GM18517 (cell line): ENCODE results near the gene HOXC11.

Experiments
- ATAC-seq: cut with Tn5 transposase; IDR thresholded peaks from one replicate; pipeline ENCODE4 v1.9.1; 2021; ENCODE audit warnings: mild to moderate bottlenecking, moderate library complexity; ENCODE audit not compliant: unreplicated experiment

Gene HOXC11

DNA sequence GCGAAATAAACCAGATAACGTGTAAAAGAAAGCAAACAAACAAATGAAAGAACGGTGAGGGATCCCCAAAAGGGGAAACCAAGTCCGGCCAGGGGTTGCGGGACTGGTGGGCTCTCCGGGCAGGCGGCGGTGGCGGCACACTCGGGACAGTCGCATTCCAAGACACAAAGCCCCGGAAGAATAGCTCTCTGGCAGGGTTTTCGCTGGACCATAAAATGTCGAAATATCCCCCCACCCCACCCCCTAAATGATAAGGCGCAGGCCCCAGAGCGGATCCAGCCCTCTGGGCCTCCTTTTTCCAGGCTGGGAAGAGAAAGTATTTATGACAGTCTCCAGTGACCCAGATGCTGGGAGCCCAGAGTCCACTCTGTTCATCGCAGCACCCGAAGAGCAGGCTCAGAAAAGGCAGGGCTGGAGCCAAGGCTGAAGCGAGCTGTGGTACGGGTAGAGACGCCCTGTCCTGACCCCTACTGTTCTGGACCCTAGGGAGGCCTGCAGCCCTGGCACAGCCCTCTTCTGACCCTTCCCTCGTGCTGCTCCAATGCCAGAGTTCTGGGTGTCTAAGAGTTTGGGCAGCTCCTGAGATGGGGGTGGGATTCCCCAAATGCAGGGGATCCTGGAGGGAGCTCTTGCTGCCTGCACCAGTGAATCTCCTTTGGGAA is 33.8 kb downstream of the HOXC11 start:
- ATAC-seq = no peak

GRCh38 chr12:54007538-54008259 is 34.8 kb downstream of the HOXC11 start:
- no peak for ATAC-seq

- no peak for ATAC-seq
These were observed 35.3 kb downstream of the HOXC11 start for GRCh38 chr12:54008260-54008552.

DNA sequence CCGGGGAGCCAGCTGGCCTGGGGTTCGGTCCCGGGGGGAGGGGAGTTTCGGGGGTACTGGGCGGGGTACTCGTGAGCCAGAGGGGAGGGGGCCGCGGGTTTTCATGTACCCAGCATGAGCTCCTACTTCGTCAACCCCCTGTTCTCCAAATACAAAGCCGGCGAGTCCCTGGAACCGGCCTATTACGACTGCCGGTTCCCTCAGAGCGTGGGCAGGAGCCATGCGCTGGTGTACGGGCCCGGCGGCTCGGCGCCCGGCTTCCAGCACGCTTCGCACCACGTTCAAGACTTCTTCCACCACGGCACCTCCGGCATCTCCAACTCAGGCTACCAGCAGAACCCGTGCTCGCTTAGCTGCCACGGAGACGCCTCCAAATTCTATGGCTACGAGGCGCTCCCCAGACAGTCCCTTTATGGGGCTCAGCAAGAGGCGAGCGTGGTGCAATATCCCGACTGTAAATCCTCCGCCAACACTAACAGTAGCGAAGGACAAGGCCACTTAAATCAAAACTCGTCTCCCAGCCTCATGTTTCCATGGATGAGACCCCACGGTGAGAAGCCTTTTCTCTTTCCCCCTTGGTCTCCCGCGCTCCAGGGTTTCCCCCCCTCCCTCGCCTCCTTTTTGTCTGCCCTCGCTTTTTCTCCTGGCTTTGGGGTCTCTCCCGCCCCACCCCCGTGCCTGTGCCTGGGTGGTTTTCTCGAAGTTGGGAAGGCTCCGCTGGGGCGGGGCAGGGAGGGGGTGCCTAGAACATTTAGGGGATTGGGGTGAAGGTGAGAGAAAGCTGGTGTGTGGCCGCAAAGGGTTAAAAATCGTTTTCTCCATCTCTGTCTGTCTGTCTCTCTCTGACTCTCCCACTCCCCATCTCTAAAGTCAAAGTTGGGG is 36.5 kb downstream of the HOXC11 start:
- no peak for ATAC-seq

GRCh38 chr12:54010053-54010971 is 37.4 kb downstream of the HOXC11 start:
- no peak for ATAC-seq

DNA sequence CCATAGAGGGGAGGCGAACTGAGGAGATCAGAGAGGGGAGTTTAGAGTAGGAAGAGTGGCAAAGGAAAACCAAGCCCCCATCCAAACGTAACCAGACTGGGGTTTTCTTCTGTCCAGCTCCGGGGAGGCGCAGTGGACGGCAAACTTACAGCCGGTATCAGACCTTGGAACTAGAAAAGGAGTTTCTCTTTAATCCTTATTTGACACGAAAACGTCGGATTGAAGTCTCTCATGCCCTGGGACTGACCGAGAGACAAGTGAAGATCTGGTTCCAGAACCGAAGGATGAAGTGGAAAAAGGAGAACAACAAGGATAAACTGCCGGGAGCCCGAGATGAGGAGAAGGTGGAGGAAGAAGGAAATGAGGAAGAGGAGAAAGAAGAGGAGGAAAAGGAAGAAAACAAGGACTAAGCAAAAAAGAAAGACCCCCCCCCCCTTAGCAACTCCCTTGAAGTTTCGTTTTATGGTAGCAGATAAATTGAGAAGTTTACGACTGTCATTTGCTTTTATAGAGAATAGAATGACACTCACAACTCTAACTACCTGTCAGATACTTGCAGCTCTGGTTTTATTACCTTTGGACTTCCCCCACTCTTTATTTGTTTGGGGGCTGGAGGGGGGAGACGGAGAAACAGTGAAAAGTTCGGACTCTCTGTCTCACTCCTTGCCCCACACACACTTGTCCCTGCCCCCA is 38.2 kb downstream of the HOXC11 start:
- no peak for ATAC-seq

DNA sequence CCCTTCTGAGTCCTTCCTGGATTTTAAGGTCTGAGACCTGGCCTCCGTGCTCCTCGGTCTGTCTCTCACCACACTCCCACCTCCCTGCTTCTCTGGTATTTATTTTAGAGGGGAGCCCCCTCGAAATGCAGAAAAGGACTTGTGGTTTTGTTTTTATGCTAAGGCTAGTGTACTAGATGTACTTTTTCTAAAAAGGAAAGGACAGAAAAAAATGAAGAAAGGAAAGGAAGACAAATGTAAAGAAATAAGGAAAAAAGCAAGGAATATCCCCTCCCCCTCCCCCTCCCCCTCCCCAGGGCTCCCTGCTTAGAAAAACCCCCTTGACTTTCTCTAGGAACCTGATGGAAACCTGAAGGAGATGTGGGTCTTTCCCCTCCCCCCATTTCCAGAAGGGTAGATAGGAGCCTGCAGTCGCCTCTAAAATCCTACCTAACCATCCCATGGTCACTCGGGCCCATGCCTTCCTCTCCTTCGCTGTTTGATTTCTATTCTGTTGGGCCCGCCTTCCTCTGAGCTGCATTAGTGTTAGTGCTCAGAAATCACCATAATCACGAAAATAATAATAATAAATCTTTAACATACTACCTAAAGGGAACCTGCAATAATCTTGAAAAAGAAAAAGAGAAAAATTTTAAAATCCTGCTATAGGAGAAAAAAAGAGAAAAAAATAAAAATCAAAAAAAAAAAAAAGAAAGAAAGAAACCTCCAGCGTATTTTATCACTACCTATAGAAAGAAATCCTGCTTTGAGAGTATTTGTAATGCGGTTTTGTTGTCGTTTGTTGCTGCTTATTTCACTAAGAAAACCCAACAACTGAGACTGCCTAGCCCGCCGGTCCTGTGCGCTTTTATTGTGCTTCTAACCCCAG is 39.0 kb downstream of the HOXC11 start:
- no peak for ATAC-seq

DNA sequence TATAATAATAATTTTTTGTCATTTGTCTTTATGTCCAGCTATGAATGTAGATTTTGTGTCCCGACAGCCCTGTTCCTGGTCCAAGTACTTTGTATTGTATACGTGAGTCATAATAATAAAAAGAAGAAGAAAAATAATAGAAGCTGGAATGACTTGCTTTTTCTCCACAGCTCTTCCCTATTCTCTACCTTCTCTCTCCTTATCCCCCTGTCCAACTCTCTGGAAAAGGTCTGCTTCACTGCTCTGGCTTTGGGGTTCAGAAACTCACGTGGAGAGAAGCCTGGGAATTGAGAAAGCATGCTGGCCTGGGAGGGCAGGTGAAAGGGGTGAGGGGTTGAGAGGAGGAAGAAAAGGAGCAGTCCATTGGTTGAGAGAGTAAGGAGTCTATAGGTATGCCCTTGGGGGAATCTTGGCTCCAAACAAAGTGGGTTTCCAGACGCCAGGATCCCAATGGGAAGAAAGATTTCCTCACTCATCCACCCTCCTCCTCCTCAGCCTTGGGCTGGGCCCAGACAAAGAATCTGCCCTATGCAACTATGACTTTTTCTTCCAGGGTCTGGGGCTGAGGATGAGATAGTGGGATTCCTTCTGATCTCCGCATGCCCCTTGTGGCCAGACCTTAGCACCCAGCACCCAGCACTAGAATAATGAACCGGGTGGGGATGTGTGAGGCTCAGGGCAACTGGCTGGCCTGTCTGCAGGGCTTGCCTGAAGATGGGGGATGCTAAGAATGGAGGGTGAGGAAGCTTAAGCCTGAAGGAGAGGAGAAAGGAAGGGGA is 39.9 kb downstream of the HOXC11 start:
- ATAC-seq = no peak

- no peak for ATAC-seq
These were observed 41.6 kb downstream of the HOXC11 start for GRCh38 chr12:54014377-54015017.

DNA sequence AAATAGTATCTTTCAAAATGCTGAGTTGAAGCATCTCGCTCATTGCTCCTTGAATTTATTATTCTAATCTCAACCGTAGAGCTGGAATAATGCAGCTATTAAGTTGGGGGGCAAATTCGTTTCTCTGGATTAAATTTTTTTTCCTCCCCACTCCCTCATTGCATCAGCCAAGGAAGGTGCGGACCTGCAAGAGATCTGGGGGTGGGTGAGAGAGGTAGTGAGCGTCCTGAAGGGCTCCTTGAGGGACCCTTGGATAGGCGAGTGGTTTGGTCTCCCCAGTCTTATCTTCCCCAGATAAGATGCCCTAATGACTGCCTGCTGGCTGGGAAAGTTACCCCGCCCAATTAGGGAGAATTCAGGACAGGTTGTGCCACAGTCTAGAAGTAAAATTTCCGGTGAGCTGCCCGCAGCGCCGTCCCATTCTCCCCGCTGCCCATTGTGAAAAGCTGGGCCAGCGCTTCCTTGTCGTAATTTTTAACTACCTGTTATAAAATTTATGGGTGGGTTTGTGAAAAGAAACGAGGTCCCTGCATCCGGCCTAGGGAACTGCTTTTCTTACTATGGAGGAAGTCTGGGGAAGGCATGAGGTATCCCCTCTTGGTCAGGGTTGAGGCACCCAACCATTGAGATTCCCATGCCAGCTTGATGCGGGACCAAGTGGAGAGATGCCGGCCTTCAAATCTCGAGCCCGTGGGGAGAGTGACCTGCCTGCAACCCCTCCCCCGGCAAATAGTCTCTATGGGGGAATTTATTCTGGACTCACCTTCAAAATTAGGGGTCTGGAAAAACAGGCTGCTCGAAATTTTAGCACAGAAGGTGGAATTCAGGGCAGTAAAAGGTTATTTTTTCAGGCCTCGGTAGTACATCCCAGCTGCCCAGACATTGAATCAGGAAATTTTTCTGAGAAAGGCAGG is 42.3 kb downstream of the HOXC11 start:
- no peak for ATAC-seq

GRCh38 chr12:54016051-54016450 is 43.1 kb downstream of the HOXC11 start:
- no peak for ATAC-seq

DNA sequence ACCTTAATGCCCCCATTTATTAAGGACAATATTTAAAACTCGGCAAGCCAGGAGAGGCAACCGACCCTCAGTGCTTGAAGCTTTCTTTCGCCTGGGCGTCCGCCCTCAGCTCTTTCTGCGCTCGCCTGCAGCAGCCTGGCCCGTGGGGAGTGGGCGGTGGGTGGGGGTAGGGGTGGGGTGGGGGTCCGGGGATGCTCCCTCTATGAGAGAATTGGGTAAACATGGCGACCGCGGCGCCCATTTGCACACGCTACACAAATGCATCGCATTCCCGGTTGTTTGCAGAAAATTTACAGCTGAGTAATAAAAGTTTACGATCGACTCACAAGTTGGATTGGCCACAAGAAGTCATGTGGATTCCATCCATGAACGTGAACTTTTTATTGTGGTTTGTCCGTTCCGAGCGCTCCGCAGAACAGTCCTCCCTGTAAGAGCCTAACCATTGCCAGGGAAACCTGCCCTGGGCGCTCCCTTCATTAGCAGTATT is 43.6 kb downstream of the HOXC11 start:
- ATAC-seq = no peak

DNA sequence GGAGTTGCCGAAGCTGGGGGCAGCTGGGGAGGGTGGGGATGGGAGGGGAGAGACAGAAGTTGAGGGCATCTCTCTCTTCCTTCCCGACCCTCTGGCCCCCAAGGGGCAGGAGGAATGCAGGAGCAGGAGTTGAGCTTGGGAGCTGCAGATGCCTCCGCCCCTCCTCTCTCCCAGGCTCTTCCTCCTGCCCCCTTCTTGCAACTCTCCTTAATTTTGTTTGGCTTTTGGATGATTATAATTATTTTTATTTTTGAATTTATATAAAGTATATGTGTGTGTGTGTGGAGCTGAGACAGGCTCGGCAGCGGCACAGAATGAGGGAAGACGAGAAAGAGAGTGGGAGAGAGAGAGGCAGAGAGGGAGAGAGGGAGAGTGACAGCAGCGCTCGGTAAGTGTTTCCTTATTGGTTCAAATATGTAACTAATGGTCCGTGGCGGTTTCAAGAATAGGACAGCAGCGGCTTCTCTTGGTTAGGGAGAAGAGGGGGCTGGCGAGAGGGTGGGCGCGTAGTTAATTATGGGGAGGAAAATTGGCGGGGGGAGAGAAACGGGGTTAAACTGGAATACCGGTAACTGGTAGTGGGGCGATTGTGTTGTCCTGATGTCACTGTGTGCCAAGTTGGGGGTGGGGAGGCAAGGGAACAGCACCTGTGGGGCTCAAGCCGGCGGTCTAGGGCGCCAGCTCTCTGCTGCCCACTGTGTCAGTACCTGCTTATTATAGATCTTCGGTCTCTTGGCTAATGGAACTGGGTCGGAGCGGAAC is 44.3 kb downstream of the HOXC11 start:
- peak; percentile 29 for ATAC-seq

GRCh38 chr12:54017878-54018467 is 45.0 kb downstream of the HOXC11 start:
- ATAC-seq = peak; percentile 70

- no peak for ATAC-seq
These were observed 45.6 kb downstream of the HOXC11 start for GRCh38 chr12:54018468-54018984.
